Neural progenitor cell (in vitro differentiated cells): ENCODE results near the gene PCK1.

Source experiments
- CTCF ChIP-seq: fragments of 200-600 bp; sonication (generic); IDR thresholded peaks from 2 replicates; pipeline ENCODE4 v1.5.1; 2017; ENCODE audit warnings: antibody characterized with exemption, mild to moderate bottlenecking
- EZH2 ChIP-seq: fragments of 200-600 bp; sonication (generic); IDR thresholded peaks from 2 replicates; pipeline ENCODE4 v1.6.1; 2017; ENCODE audit warnings: antibody characterized with exemption, mild to moderate bottlenecking, moderate library complexity
- EZH2phosphoT487 ChIP-seq: fragments of 200-600 bp; sonication (generic); IDR thresholded peaks from 2 replicates; pipeline ENCODE4 v1.6.1; 2017; ENCODE audit warnings: antibody characterized with exemption

- TF ChIP-seq CTCF (no peak), EZH2phosphoT487 (no peak), EZH2 (no peak)
Measured at GRCh38 chr20:57581202-57582028, 20.5 kb downstream of the PCK1 start.
